ENCODE data around the gene ASB18. TPM values are rescaled to one million over a fixed set of nuclear protein-coding genes. Genes with fewer than 3 reads are reported as not detected.

ASB18 gene
- total and polyA plus RNA-seq, 2 of the 8 experiments (the other 6 are each of a cell fraction or from before 2014, with no cell fraction given) = not detected

DNA sequence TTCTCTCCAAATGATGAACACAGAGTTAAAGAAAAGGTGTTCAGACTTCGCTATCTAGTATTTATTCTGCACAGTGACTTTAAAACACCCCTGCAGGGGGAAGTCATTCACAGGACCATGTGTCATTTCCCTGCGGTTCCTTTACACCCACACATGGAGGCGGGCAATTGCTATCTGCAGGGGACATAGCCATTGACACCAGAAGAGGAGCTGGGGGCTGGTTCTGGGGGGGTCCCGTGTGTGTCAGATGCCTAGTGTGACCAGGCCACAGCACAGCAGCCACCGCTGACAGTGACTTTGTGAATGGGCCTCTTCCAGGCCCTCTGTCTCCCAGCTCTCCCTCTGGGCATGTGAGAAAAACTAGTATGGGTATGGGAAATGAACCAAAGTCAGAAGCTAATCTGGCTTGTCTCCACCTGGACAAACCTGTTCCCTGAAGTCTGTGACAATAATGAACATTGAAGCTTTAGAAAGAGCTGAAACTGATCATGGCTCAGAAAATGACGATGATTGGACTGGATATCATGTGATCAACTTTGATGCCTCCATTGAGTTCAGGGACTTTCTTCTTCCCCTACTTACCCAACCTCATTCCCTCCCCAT, 88.6 kb downstream of the ASB18 start:
- Histone ChIP-seq H2BK20ac (ENCODE audit: low read length) (no peak overlapping the region), H4K8ac (ENCODE audit: extremely low read depth, insufficient read depth, low read length) (no peak overlapping the region), H3K79me2 (ENCODE audit: control insufficient read depth in 1 of 2, insufficient read depth in 2 of 2, low read length in 2 of 2) (no peaks in the 10 kb centered on the region), H4K91ac (replicated peaks; ENCODE audit: insufficient read length, low read length) (no peak overlapping the region), H2BK120ac (replicated peaks; ENCODE audit: low read depth, low read length) (no peak overlapping the region), H4K5ac (ENCODE audit: insufficient read length, low read depth, low read length) (no peak overlapping the region), H2BK15ac (ENCODE audit: low read length) (no peak overlapping the region), H3K23ac (ENCODE audit: insufficient read length) (no peak overlapping the region), H3K9ac (replicated peaks in 1 of 4; ENCODE audit: extremely low read depth in 1 of 4, low read depth in 3 of 4, low read length in 3 of 4) (no peak overlapping the region), H3K14ac (ENCODE audit: insufficient read length) (no peak overlapping the region), H3K4me2 (ENCODE audit: insufficient read depth in 1 of 2, low read depth in 2 of 2, low read length in 2 of 2) (no peak overlapping the region; a peak in 1 of 4 replicates), H3K18ac (ENCODE audit: extremely low read depth, low read length) (no peak overlapping the region), H4K20me1 (replicated peaks in 1 of 2; ENCODE audit: control insufficient read depth in 1 of 2, insufficient read depth in 2 of 2, low read length in 2 of 2) (peaks cover 13 to 20% of the 10 kb centered on the region in 2 experiments), H3K4me1 (replicated peaks in 1 of 4; ENCODE audit: control insufficient read depth in 3 of 4, insufficient read depth in 4 of 4, low read length in 3 of 4) (peaks cover 14 to 50% (median 25%) of the 10 kb centered on the region in 4 experiments), H2BK5ac (ENCODE audit: low read depth, low read length) (no peak overlapping the region), H2AFZ (ENCODE audit: low read length) (no peak overlapping the region), H3K27me3 (replicated peaks in 1 of 4; ENCODE audit: control insufficient read depth in 3 of 4, extremely low read depth in 1 of 4, insufficient read depth in 3 of 4, low read length in 3 of 4) (peaks cover 64 to 91% (median 82%) of the 10 kb centered on the region in 4 experiments), H2AK5ac (ENCODE audit: low read depth, low read length) (no peak overlapping the region), H3K9me3 (ENCODE audit: insufficient read depth in 2 of 2, low read depth in 1 of 2, low read length in 1 of 2) (no peaks in the 10 kb centered on the region), H3K4ac (replicated peaks; ENCODE audit: insufficient read length, low read depth, low read length) (no peak overlapping the region), H3K56ac (replicated peaks; ENCODE audit: insufficient read length, low read depth, low read length) (no peak overlapping the region), H3K27ac (ENCODE audit: low read depth, low read length) (no peak overlapping the region), H3K23me2 (ENCODE audit: low read depth, low read length) (peaks cover 12% of the 10 kb centered on the region; the same call in 1 of the 2 replicates), H3K4me3 (ENCODE audit: extremely low read depth in 1 of 4, insufficient read depth in 2 of 4, low read depth in 3 of 4, low read length in 4 of 4) (no peak overlapping the region), H3K36me3 (ENCODE audit: control insufficient read depth in 2 of 4, insufficient read depth in 4 of 4, low read length in 3 of 4) (peaks cover 0 to 2% (median 0%) of the 10 kb centered on the region in 4 experiments; a peak in 1 of 8 replicates), H3K79me1 (ENCODE audit: low read depth, low read length) (no peaks in the 10 kb centered on the region), H2BK12ac (ENCODE audit: low read depth, low read length) (no peak overlapping the region)
- ChIA-PET CTCF (ENCODE audit: partially characterized antibody) (interaction anchor here (0.6 to 9.4 kb wide), 27 partner anchors 9 to 397 kb away, joined by 3 to 87 read pairs (median 5); no protein-coding TSS in a partner anchor), POLR2A (ENCODE audit: partially characterized antibody) (interaction anchor here (2.3 kb wide), 1 partner anchor 32 kb away, joined by 5 read pairs; no protein-coding TSS in a partner anchor)
- WGBS, 2 experiments (ENCODE audit: extremely low coverage in 1 of 2, insufficient coverage in 1 of 2, insufficient read length in 1 of 2, insufficient replicate concordance in 2 of 2, low coverage in 1 of 2, low lambda C conversion rate in 2 of 2, missing lambda C conversion rate in 1 of 2) = 52% methylated on average over 6 of the region's 6 CpGs; no CpG with 5 or more reads in 1 of the 2 experiments
- DNase-seq (ENCODE audit: low read depth in 1 of 2, low spot score in 2 of 2) = no peak
- FAIRE-seq = no peak
- no peak for TF ChIP-seq PHF8 (conservative IDR thresholded peaks at IDR 0.05; ENCODE audit: low read depth, low read length)
- no peak for TF ChIP-seq CREB1 (IDR thresholded peaks at IDR 0.05)
- TF ChIP-seq, protein P1, sequence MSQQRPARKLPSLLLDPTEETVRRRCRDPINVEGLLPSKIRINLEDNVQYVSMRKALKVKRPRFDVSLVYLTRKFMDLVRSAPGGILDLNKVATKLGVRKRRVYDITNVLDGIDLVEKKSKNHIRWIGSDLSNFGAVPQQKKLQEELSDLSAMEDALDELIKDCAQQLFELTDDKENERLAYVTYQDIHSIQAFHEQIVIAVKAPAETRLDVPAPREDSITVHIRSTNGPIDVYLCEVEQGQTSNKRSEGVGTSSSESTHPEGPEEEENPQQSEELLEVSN (IDR thresholded peaks at IDR 0.05) = no peak
- TF ChIP-seq FOSL1 (IDR thresholded peaks at IDR 0.05; ENCODE audit: insufficient read depth, low read depth, low read length) = no peak
- no peak for TF ChIP-seq TBP (IDR thresholded peaks at IDR 0.05; ENCODE audit: low read depth, low read length)

Measured in H1 (cell line).